Stimulated activated CD4-positive, alpha-beta T cell treated with anti-CD3 and anti-CD28 coated beads, Interleukin-1b, Interleukin-23, amount 100 ng/mL, for 4 hours (primary cell): ENCODE data around the gene SNRNP25.

ENCODE experiments used
- DNase-seq, 2 donors: peaks; one replicate each; pipeline ENCODE4 v3.0.0-alpha.2; 2020; ENCODE audit warnings: low read depth in 2 of 2

Gene SNRNP25

DNA sequence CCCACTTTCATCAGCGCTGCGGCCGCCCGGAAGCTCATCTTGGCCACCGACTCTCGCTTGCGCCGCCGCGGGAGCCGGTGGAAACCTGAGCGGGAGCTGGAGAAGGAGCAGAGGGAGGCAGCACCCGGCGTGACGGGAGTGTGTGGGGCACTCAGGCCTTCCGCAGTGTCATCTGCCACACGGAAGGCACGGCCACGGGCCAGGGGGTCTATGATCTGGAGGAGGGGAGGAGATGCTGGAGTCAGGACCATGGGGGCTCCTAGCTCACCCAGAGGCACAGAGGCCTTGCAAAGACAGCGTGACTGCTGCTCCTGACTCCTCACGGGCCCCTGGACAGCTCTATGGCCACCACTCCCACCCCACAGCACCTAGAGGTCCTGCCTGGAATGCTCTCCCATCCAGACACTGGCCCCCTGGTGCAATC is 9.4 kb downstream of the SNRNP25 start:
- DNase-seq = no peak

DNA sequence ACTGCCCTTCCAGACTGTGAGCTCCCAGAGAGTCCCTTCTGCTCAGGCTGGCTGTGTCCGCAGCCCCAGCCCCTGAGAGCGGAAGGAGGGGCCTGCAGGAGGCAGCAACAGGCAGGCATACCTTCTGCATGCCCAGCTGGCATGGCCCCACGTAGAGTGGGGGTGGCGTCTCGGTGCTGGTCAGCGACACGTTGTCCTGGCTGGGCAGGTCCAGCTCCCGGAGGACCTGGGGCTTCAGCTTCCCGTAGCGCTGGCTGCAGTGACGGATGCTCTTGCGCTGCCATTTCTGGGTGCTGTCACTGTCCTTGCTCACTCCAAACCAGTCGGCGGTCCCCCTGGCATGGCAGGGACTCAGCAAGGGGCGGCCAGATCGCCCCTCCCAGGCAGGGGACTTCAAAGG is 9.8 kb downstream of the SNRNP25 start:
- no peak for DNase-seq

DNA sequence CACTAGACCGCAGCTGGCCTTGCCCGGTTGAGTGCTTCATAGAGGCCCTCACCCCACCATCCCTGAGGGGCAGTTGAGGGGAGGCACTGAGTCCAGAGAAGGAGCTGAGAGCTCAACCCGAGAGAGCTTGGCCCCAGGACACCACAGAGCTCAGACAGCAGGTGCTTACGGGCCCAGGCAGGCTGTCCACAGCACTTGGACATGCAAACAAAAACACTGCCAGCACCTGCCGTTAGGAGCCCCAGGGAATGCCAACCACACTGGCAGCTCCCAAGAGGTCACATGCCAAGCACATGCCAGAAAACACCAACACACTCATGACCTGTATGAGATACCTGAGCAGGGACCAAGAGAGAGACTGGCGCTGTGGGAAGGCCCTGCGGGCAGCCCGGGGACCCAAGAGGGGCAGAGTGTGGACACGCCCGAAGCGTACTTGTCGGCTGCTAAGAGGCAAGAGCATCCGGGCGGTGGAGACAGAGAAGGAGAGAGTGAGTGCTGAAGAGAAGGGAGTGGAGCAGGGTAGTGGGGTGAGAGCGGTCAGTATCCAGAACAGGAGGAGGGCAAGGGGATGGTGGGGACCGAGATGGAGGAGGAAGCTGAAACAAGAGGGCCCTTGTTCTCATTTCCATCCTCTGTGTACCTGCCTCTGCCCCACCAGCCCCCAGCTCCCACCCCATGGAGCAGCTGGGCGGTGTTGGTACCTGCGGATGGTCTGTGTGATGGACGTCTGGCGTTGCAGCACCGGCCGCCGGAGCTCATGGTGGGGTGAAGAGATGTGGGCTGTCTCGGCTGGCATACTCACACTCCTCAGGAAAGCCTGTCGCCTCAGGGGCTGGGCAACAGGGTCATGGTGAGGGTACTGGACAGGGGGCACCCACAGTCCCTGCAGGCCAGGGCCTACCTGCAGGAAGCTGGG is 10.6 kb downstream of the SNRNP25 start:
- DNase-seq = no peak

DNA sequence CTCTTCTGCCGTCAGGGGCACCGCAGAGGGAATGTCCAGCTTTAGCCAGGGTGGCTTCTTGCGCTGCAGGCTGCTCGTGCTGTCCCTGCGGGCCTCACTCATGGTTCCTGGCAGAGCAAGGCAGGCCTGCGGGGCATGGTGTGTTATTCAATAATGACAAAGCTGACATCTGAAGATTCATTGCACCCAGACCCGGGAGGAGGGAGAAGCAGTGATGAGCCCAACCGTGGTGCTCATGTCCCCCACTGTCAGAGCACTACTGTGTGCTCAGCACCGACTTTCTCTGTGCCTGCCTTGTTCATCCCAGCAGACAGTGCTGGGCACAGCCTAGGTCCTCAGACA is 11.3 kb downstream of the SNRNP25 start:
- DNase-seq = no peak

DNA sequence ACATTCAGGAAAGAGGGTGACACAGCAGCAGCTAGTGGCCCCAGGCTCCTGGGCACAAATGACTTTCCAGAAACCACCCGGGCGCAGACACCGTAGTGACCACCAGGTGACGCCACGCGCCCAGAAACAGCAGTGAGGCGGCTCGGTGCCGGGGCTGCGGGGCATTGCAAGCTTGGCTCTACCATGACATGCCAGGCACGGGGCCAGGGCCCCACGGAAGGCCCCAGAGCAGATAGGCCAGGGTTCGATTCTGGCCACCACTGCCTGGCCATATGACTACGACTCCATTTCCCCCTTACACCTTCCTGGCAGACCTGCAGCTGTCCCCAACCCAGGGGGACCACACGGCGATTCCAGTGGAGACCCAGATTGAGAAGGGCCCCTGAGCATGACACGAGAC is 12.1 kb downstream of the SNRNP25 start:
- DNase-seq = peak; percentile 80 to 81

DNA sequence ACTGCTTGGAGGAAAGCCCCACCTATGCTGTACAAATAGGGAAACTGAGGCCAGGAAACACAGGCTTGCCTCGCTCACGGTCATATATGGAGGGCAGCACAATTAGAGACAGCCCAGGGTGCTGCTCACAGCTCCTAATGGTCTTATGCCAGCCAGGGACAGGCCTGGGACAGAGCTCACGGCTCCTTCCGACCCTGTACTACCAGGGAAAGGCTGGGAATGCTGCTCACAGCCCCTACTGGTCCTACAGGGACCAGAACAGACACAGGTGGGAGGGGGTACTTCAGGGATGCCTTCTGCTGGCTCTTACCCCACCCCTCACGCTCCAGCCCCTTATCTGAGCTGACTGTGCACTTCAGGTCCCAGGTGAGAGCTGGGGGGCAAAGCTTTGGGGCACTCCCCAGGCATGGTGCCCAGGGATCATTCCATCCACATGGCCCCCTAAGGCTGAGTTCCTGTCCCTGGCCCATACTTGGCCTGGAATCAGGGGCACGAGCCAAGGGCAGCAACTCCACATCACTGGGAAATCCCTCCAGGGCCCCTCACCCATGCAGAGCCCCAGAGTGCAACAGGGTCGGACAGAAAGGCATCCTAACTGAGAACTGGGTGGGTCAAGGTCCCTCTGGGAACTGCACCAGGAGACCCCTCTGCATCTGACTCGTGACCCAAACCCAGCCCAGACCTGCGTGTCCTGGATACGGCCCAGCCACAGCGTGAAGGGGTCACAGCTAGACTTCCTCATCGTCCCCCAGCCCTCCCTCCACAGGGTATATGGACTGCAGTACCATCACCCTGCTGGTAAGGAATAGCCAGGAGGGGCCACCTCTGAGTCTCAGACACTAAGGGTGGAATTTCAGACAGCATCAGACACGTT is 12.9 kb downstream of the SNRNP25 start:
- no peak for DNase-seq

DNA sequence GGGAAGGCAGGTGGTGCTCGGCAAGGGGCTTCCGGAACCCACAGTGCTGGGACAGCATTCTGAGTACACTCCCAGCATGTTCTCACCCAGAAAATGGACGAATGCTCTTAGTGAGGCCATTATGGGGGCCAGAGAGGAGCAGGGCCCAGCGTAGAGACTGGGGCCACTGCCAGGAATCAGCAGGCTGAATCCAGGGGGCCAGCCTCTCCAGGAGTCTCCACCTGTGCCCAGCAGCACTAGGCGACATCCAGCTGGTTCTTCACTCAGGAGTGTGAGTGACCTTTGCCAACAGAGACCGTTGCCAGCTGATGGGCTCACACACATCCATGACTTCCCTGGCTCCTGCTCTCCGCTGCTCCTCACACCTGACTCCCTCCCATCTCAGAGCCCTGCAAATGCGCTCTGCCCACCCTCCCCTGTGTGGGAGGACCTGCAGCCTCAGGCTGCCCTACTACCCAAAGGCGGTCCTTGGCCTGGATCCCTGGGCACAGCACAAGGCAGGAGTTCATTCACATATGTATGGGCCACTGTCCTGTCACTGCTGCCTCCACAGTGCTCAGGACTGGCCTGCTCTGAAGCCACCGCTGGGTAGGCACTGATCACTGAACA is 13.7 kb downstream of the SNRNP25 start:
- DNase-seq = no peak

DNA sequence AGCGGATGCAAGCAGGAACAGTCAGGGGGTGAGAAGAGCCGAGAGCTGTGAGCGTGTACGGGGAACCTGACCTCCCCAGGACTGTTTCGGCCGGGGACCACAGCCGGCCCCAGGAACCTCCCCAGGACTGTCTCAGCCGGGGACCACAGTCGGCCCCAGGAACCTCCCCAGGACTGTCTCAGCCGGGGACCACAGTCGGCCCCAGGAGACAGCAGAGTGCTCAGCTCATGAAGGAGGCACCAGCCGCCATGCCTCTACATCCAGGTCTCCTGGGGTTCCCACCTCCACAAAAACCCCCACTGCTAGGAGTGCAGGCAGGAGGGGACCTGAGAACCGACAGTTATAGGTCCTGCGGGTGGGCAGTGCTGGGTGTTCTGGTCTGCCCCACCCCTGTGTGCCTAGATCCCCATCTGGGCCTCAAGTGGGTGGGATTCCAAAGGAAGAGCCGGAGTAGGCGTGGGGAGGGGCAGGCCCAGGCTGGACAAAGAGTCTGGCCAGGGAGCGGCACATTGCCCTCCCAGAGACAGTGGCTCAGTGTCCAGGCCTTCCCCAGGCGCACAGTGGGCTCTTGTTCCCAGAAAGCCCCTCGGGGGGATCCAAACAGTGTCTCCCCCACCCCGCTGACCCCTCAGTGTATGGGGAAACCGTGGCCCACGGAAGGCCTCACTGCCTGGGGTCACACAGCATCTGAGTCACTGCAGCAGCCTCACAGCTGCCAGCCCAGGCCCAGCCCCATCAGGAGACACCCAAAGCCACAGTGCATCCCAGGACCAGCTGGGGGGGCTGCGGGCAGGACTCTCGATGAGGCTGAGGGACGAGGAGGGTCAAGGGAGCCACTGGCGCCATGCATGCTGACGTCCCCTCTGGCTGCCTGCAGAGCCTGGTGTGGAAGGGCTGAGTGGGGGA is 14.5 kb downstream of the SNRNP25 start:
- DNase-seq = no peak

DNA sequence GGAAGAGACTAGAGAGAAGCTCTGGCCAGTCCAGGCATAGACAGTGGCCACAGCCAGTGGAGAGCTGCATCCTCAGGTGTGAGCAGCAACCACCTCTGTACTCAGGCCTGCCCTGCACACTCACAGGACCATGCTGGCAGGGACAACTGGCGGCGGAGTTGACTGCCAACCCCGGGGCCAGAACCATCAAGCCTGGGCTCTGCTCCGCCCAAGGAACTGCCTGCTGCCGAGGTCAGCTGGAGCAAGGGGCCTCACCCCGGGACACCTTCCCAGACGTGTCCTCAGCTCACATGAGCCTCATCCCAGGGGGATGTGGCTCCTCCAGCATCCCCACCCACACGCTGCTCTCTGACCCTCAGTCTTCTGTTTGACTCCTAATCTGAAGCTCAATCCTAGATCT is 15.6 kb downstream of the SNRNP25 start:
- no peak for DNase-seq

DNA sequence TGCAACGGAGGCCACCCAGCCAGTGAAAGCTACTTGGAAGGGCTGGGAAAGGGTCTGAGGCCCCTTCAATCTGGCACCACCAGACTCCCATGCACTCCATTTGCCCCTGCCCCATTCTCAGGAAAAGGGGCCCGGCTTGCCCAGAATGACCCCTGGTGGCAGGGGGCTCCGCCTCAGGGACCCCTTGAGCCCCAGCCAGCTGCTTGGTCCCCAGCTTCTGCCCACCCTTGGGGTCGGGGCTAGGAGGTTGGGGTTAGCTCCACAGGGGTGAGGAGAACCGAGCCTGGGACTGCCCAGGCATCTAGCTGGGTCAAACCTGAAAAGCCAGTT is 17.5 kb downstream of the SNRNP25 start:
- no peak for DNase-seq

DNA sequence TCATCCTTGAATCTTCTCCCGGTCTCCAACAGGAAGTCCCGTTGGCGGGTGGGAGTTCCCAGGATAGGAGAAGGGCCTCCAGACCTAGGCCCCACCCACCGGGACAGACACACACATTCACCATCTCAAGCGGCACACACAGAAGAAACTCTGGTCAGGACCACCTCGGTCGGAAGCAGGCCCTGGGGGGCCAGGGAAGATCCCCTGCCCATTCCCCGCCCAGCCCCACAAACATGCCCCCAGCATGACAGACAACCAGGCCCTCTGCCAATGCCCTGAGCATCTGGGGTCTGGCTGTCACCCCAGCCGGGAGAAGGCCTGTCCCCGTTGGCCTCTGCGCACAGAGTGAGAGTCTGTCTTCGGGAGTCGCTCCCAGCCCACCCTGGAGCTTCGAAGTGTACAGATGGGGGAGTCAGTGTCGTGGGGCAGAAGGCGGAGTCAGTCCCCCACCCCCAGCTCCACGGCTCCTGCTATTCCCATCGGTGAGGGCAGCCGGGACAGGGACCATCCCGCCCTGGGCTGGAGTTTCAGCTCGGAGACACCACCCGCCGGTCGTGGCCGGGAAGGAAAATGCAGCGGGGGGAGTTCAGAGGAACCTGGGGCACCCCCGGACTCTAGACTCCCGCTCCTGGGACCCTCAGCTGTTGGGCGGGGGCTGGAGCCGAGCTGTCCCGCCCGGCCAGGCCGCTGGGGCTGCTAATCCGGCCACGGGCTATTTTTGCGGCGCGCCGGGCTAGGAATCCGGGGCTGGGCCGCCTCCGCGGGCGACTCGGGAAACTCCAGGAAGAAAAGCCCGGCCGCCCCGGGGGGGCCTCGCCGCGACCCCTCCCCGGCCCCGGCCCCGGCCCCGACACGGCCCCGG is 18.1 kb downstream of the SNRNP25 start:
- DNase-seq = no peak

DNA sequence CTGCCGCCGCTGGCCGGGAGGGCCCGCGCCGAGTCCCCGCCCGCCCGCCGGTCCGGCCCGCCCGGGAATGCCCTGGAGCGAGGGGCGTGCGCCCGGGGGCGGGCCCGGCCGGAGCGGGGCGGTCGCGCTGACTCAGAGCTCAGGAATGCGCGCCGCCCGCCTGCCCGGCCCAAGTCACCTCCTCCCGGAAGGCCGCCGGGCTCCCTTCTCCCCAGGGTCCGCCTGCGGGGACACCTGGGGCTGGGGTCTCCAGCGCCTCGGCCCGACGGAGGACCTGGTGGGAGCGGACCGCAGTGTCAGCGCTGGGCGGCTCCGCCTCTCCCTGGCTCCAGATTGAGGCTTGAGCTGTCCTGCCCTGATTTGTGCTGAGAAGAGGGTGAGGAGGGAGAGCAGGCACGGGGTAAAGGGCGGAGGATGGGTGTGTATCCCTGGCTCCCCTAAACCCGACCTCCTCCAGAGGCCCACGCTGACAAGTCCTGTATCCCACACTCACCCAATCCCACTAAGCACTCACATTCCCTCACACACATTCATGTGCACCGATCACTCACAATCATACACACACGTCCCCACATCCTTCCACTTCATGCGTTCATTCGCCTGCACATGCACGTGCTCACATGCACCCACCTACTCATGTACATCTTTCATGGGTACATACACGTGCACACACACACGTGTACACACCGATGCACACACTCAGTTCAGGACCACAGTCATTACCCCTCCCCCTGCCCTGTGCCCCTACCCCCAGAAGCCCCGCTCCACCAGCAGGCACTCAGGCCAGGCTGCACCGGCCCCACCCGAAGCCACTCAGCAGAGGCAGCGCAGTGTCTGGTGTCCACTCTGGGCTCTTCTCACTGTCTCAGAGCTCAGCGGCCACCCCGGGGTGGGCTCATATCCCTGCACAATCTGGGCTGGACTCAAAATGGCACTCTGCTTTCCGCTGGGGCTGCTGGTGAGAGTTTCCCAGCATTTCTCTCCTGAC is 19.2 kb downstream of the SNRNP25 start, which contains the start of gene RHBDF1:
Gene RHBDF1, minus strand, starts transcription at position 71 of the 988 bp plus-strand sequence. CDS start 7,616 bp downstream, outside the sequence.
- no peak for DNase-seq

DNA sequence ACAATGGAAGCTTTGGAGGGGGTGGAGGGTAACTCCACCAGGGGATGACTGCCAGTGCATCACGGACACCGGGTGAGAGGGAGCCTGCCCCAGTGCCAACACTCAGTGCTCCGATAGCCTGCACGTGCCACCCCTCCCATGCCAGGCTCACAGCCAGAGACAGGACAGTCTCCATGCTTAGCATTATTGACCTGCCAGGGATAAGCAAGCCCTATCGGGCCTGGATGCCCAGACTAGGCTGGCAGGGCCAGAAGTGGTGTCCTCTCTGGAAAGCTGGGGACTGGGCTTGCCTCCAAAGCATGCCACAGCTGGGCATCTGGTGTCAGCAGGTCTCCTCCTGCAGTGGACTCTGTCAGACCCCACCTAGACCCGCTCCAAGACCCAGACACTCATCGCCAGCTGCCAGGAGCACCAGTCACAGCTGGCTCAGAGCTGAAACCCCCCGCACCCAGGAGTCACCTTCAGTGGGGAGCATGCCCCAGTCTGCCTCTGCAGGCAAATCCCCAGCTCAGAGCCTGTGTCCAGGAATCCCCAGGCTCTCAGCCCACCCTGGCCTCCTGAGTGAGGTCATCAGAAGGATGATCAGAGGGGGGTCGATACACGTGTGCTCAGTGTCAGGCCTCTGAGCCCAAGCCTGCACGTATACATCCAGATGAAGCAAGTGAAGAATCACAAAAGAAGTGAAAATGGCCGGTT is 20.6 kb downstream of the SNRNP25 start:
- no peak for DNase-seq

DNA sequence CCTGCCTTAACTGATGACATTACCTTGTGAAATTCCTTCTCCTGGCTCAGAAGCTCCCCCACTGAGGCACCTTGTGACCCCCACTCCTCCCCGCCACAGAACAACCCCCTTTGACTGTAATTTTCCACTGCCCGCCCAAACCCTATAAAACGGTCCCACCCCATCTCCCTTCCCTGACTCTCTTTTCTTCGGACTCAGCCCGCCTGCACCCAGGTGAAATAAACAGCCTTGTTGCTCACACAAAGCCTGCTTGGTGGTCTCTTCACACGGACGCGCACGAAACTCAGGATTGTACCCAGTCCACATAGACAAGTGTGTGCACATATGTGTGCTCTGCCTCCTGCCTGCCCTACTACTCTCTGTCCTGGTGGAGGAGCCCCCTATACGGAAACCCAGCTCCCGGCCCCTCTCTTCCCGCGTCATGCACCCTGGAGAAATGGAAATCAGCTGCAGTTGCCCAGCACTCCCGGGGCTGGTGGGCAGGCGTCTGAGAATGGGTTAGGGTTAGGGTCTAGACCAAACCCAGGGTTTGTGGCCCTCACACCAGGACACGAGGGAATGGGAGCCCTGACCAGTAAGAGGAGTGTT is 21.2 kb downstream of the SNRNP25 start:
- DNase-seq = no peak

DNA sequence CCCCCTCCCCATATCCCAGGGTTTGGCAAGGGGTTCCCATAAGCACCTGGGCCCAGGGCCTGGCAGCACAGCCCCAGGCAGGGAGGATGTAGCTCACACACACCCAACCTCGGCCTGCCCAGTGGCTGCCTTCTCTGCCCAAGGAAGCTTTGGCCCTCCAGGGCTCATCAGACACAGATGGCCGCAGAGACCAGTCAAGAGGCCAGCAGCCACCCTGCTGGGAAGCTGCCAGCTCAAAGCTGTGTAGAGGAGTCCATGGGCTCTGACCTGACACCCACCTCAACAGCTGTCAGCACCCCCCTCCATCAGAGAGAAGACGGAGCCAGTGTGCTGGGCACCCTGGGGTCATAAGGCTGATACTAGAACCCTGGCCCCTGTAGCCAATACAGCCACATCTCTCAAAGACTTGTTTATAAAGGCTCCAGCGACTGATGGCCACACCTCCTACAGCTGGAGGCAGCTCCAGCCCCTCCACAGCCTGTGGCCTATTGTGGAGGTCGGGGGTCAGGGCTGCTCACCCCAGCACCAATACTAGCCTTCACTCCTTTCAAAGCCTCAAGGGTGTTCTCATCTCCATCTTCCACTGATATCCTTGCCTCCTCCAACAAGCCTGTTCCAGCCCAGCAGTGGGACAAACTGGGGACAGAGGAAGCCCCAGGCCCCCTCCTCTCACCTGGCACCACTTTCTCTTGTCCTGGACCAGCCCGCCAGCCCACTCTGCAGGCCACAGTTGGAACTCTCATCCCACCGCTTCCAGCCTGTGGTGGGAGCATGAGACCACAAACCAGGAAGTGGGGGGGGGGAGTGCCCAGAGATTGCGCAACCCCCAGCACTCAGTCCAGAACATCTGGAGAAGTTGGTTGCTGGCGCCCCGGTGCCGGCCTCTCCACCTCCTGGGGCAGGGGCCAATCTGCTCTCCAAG is 22.2 kb downstream of the SNRNP25 start:
- no peak for DNase-seq

DNA sequence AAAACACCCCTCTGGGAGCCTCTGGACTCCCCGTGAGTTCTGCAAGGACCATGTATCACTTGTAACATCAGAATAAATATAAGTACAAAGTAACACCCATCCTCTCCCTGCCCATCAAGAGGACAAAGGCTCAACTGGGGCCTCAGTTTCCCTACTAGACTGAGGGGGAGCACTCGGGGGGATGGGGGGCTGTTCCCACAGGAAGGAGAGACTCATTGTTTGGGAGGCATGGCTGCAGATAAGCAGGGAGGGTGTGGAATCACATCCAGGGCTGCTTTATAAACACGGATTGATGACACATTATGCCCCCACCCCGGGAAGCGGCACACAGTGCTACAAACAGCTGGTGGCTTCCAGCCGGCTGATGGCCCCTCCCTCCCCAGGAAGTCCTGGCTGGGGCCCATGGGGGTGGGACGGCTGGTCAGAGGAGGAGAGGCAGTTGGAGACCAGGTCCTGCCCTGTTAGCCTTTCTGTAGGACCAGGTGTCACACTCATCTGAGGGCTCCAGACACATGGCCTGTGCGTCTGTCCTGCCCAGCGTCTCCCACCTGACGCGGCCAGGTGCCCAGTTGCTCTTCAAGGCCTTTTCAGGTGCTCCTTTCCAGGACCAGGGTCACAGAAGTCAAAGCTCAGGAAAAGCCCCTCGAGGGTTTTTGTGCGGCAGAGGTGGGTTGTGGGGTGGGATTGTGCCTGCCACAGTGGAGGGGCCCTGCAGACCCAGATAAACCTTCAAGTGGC is 23.1 kb downstream of the SNRNP25 start:
- no peak for DNase-seq
